Ramos (cell line): Measurements from ENCODE around the gene CCDC9.
"Not testable (repeated sequence)": the region's sequence is repeated elsewhere in the genome, so short reads cannot be mapped to it uniquely, and the experiment has no call there.

Experiments
- in situ Hi-C: fragments of 300-500 bp; cut with MboI; formaldehyde crosslinking; loops from one replicate; pipeline ENCODE4 v1.14.3; 2022; ENCODE audit warnings: low sequenced_read_pairs; ENCODE audit not compliant: unreplicated experiment

Gene CCDC9

DNA sequence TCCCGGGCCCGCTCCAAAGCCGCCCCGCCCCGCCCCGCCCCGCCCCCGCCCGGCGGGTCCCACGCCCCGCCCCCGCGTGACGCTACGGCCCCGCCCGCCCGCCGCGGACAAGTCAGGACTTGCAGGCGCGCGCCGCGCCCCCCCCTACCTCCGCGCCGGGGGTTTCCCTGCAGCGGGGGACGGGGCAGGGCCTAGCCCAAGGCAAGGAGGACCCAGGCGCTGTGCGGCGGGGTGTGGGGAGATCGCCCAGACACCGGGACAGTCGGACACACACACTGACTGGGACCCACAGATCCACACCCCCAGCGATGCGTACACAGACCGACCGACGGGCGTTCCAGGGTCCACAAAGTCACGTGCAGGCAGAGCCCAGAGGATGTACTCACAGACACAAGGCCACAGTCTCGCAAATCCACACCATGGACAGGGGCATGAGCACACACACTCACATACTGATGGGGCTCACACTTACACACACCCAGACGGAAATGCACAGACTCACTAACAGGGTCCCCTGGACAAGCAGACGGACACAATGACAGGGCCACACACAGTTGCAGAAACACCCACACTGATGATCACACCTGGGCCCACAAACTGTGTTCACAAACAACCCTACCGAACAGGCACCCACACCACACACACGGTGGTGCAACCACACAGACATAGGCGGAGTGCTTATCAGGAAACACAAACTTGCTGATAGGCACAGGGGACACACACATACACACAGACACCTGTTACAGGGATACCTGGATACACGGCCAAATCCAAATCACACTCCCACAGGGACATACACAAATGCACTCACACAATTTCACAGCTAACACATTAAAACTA lies 24.9 kb upstream of the CCDC9 start:
- in situ Hi-C loops, result no loop called here

DNA sequence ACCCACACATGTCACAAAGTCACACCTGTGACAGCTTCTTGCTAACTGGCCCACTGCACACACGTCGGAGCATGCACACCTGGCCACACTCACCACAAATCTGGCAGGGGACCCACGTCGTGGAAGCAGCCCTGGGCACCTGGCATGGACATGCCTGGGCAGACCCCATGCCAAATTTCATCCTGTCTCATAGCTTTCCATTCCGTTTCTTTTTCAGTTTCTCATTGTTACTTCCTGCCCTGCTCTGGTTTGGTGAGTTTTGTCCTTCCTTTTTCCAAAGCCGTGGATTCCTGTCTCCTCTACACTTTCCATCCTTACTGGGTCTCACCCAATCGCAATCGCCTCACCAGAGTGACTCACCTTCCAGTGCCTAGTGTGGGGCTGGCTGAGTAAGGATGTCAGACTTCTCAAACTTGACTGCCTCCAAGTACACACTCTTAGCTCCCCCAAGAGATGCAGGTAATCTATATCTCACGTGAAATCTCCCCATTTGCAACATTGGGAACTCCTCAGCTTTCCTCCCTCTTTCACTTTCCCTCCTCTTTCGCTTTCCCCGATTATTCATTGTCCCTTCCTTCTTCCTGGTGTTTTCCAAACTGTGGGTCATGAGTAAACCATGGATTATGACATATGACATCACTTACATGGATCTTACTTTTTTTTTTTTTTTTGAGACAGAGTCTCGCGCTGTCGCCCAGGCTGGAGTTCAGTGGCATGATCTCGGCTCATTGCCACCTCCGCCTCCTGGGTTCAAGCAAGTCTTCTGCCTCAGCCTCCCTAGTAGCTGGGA lies 23.7 kb upstream of the CCDC9 start:
- in situ Hi-C loops, result no loop called here

DNA sequence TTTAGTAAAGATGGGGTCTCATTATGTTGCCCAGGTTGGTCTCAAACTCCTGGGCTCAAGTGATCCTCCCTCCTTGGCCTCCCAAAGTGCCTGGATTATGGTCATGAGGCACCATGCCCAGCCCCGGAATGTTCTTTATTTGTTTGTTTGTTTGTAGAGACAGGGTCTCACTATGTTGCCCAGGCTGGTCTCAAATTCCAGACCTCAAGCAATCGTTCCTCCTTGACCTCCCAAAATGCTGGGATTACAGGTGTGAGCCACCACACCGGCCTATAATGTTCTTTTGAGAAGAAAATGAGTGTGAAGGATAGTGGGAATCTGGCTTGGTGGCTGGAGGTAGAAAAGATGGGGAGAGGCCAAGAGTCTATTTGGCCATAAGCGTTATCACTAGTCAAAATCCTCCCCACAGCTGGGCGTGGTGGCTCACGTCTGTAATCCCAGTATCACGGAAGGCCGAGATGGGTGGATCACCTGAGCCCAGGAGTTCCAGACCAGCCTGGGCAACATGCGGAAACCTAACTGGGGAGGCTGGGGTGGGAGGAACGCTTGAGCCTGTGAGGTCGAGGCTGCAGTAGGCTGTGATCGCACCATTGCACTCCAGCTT lies 20.2 kb upstream of the CCDC9 start:
- in situ Hi-C loops, result no loop called here

DNA sequence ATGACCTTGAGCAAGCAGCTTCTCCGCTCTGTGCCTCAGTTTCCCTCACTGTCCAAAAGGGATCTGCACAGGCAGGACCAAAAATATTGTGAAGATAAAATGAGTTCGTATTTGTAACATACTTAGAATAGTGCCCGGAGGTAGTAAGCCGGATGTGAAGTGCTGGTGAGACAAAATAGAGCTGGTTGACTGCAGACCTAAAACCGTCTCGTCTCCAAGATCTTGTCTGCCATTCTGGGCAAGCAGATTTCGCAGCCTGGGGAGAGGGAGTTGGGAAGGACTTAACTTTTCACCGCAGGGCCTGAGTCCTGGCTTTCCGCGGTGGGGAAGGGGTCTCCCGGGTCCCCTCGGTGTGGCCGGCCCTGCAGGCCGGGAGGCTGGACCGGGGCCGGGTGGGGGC lies 17.2 kb upstream of the CCDC9 start:
- in situ Hi-C loops, result no loop called here

DNA sequence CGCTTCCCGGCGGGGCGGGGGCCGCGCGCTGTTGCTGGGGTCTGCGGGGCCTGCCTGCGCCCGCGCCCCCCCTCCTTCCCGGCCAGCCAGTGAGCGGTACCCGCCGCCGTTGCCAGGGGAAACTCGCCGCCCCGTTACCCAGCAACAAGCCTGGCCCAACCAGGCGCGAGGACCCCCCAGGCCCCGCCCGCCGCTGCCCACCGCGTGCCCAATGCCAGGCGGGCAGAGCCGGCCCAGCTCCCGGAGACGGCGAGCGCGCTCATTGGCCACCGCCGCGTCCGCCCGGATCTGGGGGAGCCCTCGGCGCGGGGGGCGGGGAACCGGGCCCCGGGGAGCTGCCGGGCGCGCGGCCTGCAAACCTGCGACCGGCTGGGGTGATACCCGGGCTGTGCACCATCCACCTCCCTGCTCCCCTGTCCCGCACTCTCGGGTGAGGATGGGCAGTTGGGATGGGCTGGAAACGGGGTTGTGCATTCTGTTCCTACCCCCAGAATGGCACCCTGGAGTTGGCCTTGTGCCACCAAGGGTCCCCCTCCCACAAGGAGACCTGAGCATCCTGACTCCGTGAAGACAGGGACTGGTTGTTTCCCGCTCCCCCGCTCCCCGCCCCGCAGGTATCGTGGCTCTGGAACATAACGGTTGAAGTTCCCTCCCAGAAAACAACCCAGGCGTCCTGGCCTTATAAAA lies 16.6 kb upstream of the CCDC9 start:
- in situ Hi-C loops, result no loop called here

DNA sequence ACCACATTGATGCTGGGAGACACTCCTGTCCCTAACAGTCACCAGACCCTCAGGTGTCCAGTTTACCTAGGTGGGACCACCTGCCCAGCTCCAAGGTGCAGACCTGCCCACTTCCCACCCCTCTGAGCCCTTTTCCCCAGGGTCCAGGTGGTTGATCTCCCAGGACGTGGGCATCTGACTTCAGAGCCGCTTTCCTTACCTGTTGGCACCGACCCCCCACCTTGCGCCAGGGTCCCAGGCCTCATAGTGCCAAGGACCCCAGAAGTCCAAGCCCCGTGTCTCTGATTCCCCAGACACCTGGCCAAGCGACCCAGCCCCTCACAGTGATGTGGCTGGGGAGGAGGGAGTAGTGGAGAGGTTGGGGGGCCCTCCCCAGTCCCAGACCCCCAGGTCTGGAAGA lies 15.8 kb upstream of the CCDC9 start:
- in situ Hi-C loops, result no loop called here

DNA sequence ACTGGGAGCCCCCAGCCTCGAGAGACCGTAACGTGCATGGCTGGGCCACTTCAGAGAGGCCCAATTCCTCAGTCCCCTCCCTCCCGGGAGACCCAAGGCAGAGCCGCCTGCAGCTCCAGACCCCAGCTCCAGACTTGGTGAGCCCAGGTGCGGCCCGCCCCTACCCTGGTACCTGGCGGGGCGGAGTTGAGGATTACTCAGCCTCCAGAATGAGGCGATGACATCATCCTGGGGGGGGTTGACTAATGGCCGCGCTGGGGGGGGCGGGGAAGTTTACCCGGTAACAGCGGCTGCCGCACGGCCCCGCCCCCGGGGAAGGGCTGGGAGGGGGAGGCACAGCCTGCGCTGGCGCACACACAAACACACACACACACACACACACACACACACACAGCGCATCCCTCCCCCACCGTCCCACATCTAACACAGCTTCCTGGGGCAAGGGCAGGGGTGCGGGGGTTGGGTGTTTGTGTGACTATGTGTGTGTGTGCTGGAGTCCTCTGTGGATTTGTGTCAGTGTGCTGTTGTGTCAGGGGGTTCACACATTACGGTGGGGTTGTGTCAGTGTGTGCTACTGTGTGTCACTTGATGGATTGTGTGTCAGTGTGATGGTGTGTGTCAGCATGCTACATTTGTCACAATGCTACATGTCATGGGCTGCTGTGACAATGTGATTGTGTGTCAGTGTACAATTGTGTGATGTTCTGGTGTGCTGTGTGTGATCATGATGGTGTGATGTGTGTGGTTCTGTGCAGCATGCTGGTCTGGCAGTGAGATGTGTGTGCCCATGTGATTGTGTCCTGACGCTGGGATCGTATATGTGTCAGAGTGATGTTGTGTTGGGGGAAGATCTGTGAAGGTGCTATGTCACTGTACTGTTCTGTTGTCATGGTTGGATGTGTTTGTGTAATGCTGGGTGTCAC lies 15.1 kb upstream of the CCDC9 start:
- in situ Hi-C loops, result no loop called here

DNA sequence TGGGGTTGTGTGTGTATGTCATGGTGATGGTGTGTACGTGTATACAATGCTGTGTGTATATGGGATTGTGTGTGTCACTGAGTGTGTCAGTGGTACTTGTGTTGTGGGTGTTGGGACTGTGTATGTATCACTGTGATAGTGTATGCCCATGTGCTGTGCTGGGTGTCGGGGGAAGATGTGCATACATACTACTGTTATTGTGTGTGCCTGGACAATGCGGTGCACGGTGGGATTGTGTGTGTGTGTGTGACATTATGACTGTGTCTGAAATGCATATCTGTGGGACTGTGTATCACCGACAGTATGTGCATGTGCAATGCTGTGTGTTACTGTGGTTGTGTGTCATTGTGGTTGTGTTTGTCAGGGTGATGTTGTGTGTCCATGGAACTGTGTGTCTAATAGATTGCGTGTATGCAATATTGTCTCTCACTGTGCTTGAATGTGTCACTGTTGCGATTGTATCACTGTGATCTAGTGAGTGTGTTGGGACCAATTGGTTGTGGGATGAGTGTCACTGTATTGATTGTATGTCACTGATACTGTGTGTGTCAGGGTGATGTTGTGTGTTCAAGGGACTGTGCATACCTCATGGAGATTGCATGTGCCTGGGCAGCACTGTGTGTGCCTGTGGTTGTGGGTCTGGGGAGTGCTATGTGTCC lies 14.3 kb upstream of the CCDC9 start:
- in situ Hi-C loops, result no loop called here

DNA sequence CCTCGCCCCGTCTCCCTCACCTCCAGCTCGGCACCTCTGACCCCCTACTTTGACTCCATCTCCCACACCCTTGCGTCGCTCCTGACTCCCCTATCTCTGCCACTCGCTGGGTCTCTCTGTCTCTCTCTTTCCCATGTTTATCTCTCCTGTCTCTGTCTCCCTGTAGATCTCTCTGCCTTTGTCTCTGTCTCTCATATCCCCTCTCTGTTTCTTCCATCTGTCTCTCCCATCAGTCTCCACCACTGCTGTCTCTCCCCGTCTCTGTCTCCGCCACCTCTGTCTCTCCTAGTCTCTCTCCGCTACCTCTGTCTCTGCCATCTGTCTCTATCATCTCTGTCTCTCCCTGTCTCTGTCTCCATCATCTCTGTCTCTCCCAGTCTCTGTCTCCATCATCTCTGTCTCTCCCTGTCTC lies 13.0 kb upstream of the CCDC9 start:
- in situ Hi-C loops, result no loop called here

DNA sequence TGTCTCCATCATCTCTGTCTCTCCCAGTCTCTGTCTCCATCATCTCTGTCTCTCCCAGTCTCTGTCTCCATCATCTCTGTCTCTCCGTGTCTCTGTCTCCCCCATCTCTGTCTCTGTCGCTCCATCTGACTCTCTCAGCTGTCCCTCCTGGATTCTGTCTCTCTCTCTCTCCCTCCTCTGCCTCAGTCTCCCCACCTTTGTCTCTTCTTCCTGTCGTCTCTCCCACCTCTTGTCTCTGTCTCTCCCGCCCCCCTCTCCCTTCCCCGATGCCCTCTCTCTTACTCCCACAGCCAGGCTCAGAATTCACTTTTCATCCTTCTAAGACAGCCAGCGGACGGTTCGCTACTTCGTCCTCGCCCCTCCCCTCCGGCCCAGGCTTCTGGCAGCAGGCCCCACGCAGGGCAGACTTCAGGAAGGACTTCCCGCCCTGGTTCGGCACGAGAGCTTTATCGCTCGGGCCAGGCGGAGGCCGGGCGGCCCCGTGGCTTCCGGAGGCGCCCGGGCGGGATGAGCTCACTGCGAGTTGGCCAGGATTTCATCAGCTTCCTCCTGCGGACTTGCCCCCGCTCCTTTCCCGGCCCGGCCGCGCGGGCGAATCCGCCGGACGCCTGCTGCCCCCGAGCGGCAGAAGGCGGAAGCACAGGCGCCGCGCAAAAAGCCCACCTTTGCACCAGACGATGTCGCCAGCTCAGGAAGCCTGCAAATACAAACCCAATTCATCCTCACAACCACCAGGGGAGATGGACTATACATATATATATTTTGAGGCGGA lies 12.4 kb upstream of the CCDC9 start:
- in situ Hi-C loops, result no loop called here

DNA sequence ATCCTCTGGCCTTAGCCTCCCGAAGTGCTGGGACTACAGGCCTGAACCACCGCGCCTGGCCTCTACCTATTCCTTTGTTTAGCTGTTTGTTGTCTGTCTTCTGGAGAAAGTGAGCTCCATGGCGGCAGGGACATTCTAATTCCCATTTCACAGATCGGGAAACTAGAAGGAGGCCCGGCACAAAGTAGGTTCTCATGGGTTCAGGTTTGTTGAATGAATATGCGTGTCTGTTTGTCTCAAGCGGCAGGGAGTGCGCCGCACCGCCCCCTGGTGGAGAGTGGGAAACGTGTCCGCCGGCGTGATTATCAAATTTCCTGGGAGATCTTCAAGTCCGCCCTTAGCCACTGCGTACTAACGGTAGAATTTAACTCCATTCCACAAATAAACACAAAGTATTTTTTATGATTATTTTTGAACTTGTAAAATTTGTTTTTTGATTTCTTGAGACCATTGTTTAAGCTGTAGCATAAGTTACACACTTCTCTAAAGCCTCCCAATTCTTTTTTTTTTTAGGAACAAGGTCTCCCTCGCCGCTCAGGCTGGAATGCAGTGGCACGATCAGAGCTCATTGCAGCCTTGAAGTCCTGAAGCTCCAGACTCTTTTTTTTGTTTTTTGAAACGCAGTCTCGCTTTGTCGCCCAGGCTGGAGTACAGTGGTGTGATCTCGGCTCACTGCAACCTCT lies 8.9 kb upstream of the CCDC9 start:
- in situ Hi-C loops, result loop anchor here (5.0 kb wide), 1 partner anchor 35 kb away; no protein-coding TSS in a partner anchor

DNA sequence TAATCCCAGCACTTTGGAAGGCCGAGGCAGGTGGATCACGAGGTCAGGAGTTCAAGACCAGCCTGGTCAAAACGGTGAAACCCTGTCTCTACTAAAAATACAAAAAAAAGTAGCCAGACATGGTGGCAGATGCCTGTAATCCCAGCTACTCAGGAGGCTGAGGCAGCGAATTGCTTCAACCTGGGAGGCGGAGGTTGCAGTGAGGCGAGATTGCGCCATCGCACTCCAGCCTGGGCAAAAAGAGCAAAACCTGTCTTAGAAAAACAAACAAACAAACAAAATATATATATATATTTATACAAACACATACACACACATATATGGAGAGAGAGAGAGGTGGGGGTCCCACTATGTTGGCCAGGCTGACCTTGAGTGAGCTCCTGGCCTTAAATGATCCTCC lies 3.3 kb upstream of the CCDC9 start:
- in situ Hi-C loops, result not testable (repeated sequence)

DNA sequence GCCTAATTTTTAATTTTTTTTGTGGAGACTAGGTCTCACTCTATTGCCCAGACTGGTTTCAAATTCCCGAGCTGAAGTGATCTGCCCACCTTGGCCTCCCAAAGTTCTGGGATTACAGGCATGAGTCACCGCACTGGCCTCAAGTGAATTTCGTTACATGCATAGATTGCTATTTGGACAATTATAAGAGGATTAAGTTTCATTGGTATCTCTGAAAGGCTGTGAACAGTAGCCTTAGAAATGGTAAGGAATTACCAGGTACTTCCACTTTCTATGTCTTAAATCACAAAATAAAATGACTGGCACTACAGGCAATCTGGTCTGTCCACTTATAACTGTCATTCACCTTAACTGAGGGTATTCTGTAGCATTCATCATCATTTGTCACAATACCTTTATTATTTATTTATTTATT lies 2.9 kb upstream of the CCDC9 start:
- in situ Hi-C loops, result no loop called here

DNA sequence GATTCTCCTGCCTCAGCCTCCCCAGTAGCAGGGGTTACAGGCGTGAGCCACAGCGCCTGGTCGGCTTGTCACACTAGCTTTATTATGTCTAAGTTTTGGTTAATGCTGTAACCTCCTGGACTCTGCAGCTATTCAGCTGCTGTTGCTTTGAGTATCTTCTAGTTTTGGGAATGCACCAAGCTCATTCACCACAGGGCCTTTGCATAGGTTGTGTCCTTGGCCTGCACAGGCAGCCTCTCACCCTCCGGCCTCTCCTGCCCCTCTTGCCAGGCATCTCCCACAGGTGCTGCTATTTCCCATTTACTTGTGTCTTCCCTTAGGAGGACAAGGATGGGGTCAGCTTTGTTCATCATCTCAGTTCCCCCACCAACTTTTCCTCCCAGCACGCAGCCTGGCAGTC lies 2.4 kb upstream of the CCDC9 start:
- in situ Hi-C loops, result no loop called here

DNA sequence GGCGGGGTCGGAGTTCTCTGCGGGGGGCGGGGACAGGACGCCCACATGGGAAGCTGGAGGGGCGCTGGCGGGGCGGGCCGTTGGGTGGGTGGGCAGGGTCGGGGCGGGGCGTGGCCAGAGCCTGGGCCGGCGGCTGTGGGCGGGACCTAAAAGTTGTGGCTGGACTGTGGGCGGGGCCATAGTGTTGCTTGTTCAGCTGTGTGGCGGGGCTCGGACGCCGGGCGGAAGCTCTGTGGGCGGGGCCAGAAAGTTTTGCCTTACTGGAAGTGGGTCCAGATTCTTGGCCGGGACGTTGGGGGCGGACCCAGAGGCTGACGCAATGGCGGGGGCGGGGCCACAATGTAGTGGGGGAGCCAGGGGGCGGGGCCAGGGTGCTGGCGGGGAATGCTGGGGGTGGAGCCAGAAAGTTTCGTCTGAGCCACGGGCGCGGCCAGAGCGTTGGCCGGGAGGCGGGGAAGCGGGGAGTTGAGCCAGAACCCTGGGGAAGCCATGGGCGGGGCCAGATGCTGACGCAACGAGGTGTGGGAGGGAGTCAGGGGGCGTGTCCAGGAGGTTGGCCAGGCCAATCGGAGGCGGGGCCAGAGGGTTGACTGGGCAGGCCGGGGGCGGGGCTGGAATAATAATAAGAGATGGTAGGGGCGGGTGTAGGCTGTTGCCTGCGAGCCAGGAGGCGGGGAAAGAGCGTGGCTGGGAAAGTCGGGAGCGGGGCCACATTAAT lies 527 bp downstream of the CCDC9 start:
- in situ Hi-C loops, result no loop called here

DNA sequence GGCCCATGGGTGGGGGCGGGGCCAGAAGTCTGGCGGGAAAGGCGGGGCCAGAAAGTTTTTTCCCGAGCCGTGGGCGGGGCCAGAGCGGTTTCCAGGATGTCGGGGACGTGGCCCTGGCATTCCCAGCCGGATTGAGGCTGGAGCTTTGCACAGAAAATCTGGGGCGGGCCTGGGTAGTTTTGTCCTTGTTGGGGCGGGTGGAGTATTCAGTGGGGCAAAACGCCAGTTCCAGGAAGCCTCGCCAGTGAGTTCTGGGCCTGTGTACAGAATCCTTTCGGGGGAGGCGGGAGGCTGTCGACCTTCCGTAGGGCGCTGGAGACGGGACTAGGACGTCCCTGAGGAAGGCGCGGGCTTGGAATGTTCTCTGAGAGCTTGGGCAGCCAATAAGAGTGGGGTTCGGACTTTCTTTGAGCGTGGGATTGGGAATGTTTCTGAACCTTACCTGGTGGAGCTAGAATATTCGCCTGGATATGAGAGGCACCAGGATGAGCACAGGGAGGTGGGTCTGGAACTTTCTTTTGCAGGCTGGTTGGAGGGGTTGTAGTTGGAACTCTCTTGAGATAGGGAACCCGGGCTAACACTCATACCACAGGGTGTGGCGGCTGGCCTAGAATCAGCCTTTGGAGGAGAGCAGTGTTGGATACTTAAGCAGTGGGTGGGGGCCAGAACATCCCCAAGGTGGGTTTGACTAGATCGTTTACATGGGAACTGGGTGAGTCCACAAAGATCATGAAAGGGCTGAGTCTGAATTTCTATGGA lies 1.3 kb downstream of the CCDC9 start:
- in situ Hi-C loops, result no loop called here
